Measurements from ENCODE around the gene KCNQ1. TPM values are rescaled to one million over a fixed set of nuclear protein-coding genes. Genes with fewer than 3 reads are reported as not detected.

Gene KCNQ1
- total RNA-seq, 2 donors from 2014 or later, result 33.5 to 39.7 TPM

- intact Hi-C loops (cut with DNase I), result no loop called here
- DNase-seq (no peak), ATAC-seq (no peak)
These were observed 320.7 kb downstream of the KCNQ1 start for GRCh38 chr11:2765491-2765890.

- DNase-seq (no peak), ATAC-seq (no peak)
- intact Hi-C loops (cut with DNase I), result no loop called here
These were observed 321.4 kb downstream of the KCNQ1 start for GRCh38 chr11:2766166-2766565.

- intact Hi-C loops (cut with DNase I), result no loop called here
- ATAC-seq (no peak), DNase-seq (no peak)
These were observed 322.3 kb downstream of the KCNQ1 start for GRCh38 chr11:2767071-2767470.

GRCh38 chr11:2767801-2768200, 323.0 kb downstream of the KCNQ1 start:
- DNase-seq (no peak), ATAC-seq (no peak)
- intact Hi-C loops (cut with DNase I), result no loop called here

GRCh38 chr11:2768471-2769408, 323.9 kb downstream of the KCNQ1 start:
- DNase-seq (no peak), ATAC-seq (peak in 1 of 2 donors; percentile 34)
- intact Hi-C loops (cut with DNase I), result no loop called here

GRCh38 chr11:2769409-2770095, 324.7 kb downstream of the KCNQ1 start:
- intact Hi-C loops (cut with DNase I), result no loop called here
- ATAC-seq, result no peak
- DNase-seq, result no peak

GRCh38 chr11:2770096-2770751, 325.4 kb downstream of the KCNQ1 start:
- intact Hi-C loops (cut with DNase I), result no loop called here
- ATAC-seq (no peak), DNase-seq (no peak)

GRCh38 chr11:2770761-2771301, 326.0 kb downstream of the KCNQ1 start:
- ATAC-seq (peak in 1 of 2 donors; percentile 15), DNase-seq (no peak)
- intact Hi-C loops (cut with DNase I), result no loop called here

GRCh38 chr11:2771758-2772466, 327.1 kb downstream of the KCNQ1 start:
- DNase-seq (no peak), ATAC-seq (no peak)
- intact Hi-C loops (cut with DNase I), result no loop called here

GRCh38 chr11:2772544-2773031, 327.8 kb downstream of the KCNQ1 start:
- intact Hi-C loops (cut with DNase I), result no loop called here
- DNase-seq, result no peak
- no peak for ATAC-seq

- no peak for ATAC-seq
- DNase-seq, result no peak
- intact Hi-C loops (cut with DNase I), result no loop called here
These were observed 329.6 kb downstream of the KCNQ1 start for GRCh38 chr11:2774173-2775082.

GRCh38 chr11:2775083-2775625, 330.3 kb downstream of the KCNQ1 start:
- no peak for ATAC-seq
- intact Hi-C loops (cut with DNase I), result no loop called here
- DNase-seq, result no peak

- DNase-seq (no peak), ATAC-seq (no peak)
- intact Hi-C loops (cut with DNase I), result no loop called here
These were observed 331.0 kb downstream of the KCNQ1 start for GRCh38 chr11:2775626-2776350.

- ATAC-seq (no peak), DNase-seq (no peak)
- intact Hi-C loops (cut with DNase I), result no loop called here
These were observed 331.7 kb downstream of the KCNQ1 start for GRCh38 chr11:2776351-2777061.

GRCh38 chr11:2777386-2777785, 332.6 kb downstream of the KCNQ1 start:
- no peak for ATAC-seq
- no peak for DNase-seq
- intact Hi-C loops (cut with DNase I), result no loop called here

- intact Hi-C loops (cut with DNase I), result no loop called here
- ATAC-seq (peak; percentile 4 to 9), DNase-seq (peak; percentile 26)
These were observed 333.2 kb downstream of the KCNQ1 start for GRCh38 chr11:2777871-2778629.
